ENCODE measurements around the gene MYO7A. TPM values are rescaled to one million over a fixed set of nuclear protein-coding genes. Genes with fewer than 3 reads are reported as not detected.

MYO7A gene
- total and polyA plus RNA-seq, 8 donors, result 1.4 to 29.2 (median 3.3) TPM

DNA sequence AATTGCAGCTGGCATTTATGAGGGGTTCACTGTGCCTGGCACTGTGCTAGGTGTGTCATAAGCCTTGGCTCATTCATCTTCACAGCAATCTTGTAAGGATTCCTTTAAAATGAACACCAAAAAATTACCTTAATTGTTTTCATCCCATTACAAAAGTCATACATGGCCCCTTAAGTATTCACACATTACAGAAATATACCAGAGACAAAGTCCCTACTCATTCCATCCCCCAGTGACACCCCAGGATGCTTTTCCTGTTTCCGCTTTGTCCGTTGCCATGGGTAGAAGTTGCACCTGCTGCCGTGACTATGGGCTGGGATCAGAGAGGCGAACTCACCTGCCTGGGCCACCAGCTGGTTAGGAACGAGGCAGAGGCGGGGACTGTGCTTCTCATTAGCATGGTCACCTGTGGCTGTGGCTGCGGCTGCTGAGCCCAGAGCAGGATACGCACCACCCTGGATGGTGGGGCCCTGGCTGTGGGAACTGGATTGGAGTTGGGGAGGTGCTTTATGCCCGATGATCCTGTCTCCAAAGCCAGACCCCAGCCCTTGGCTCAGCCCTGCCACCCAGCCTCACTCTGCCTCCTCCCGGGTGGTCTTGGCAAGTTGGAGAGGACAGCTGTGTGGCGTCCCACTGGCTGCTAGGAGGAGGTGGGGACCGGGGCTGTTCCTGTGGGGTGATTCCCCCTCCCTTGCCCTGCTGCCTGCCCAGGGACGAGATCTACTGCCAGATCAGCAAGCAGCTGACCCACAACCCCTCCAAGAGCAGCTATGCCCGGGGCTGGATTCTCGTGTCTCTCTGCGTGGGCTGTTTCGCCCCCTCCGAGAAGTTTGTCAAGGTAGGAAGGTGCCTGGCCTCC, 60.8 kb downstream of the MYO7A start:
- no peaks in the 10 kb centered on the region for H3K36me3 ChIP-seq
- intact Hi-C loops (cut with DNase I; ENCODE audit: low total_unique reads), result loop anchor here (5.0 kb wide), 1 partner anchor 62 kb away; the partner anchor contains the start of gene MYO7A

DNA sequence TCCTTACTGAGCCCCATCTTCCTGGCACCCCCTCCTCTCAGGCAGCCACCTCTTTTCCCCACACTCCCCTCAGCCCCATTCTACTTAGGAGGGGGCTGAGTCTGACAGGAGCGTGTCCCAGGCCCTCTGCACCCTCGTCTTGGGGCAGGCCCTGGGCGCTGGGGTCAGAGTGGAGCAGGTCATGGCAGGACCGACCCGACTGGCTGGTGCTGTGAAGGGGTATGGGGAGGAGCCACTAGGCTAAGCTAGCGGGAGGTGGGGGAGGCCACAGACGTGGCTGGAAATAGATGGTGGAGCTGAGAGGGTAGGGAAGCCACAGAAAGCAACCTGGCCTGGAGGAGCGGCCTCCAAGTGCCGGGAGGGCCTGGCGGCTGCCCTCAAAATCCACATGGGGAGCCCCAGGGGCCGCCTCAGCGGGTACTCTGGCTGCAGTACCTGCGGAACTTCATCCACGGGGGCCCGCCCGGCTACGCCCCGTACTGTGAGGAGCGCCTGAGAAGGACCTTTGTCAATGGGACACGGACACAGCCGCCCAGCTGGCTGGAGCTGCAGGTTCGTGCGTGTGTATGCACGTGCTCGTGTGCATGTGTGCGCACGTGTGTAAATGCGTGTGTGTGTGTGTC, 61.7 kb downstream of the MYO7A start:
- TF ChIP-seq POLR2A (IDR thresholded peaks at IDR 0.05), result no peak
- TF ChIP-seq POLR2AphosphoS5 (IDR thresholded peaks at IDR 0.05), result no peak
- no peak for TF ChIP-seq CTCF (IDR thresholded peaks at IDR 0.05)
- TF ChIP-seq EP300 (IDR thresholded peaks at IDR 0.05), result no peak

More for the DNA sequence above, 60.8 kb downstream of the MYO7A start:
- no peak for DNase-seq
- Histone ChIP-seq H3K9me3 (no peaks in the 10 kb centered on the region), H3K4me1 (peaks cover 0 to 9% (median 2%) of the 10 kb centered on the region in 4 donors), H3K27ac (no peak overlapping the region), H3K4me3 (no peak overlapping the region), H3K27me3 (no peaks in the 10 kb centered on the region)
- TF ChIP-seq POLR2A (IDR thresholded peaks at IDR 0.05), result no peak
- no peak for TF ChIP-seq EP300 (IDR thresholded peaks at IDR 0.05)
- no peak for TF ChIP-seq POLR2AphosphoS5 (IDR thresholded peaks at IDR 0.05)
- no peak for TF ChIP-seq CTCF (IDR thresholded peaks at IDR 0.05)
- WGBS, 5 donors, result 70 to 86% (median 77%) methylated on average over 17 to 18 of the region's 18 CpGs

DNA sequence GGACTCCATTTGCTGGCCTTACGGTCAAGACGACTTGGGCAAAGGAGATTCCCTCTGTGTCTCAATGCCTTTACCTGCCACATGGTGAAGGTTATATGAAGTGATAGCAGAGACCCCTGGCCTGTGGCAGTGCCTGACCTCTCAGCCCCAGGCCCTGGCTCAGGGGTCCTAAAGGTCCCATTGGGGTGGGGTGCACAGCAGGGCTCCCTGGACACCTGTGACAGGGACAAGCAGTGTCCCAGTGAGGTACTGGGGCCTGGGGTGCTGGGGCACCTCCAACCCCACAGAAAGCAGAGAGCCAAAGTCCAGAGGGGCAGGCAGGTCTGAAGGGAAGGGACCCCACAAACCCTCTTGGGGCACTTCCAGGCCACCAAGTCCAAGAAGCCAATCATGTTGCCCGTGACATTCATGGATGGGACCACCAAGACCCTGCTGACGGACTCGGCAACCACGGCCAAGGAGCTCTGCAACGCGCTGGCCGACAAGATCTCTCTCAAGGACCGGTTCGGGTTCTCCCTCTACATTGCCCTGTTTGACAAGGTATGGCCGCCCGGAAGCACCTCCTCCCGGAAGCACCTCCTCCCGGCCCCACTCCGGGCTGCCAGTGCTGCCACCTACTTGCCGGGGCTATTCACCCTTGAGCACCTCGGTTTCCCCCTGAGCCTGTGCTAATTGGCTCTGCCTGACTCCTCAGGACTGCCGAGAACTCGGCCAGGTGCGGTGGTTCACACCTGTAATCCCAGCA, 62.5 kb downstream of the MYO7A start:
- Histone ChIP-seq H3K9me3 (no peaks in the 10 kb centered on the region), H3K27ac (no peak overlapping the region), H3K27me3 (no peaks in the 10 kb centered on the region), H3K4me1 (peaks cover 0 to 9% (median 2%) of the 10 kb centered on the region in 4 donors), H3K4me3 (no peak overlapping the region), H3K36me3 (no peaks in the 10 kb centered on the region)
- 84 to 94% (median 92%) methylated on average over 21 of the region's 21 CpGs for WGBS, 5 donors
- intact Hi-C loops (cut with DNase I; ENCODE audit: low total_unique reads), result loop anchor here (5.0 kb wide), 1 partner anchor 362 kb away; no protein-coding TSS in a partner anchor
- no peak for DNase-seq
- TF ChIP-seq CTCF (IDR thresholded peaks at IDR 0.05) (no peak), POLR2AphosphoS5 (IDR thresholded peaks at IDR 0.05) (no peak), EP300 (IDR thresholded peaks at IDR 0.05) (no peak), POLR2A (IDR thresholded peaks at IDR 0.05) (no peak)

More for the DNA sequence above, 61.7 kb downstream of the MYO7A start:
- Histone ChIP-seq H3K9me3 (no peaks in the 10 kb centered on the region), H3K27me3 (no peaks in the 10 kb centered on the region), H3K4me3 (no peak overlapping the region), H3K36me3 (no peaks in the 10 kb centered on the region), H3K27ac (no peak overlapping the region), H3K4me1 (peaks cover 0 to 9% (median 2%) of the 10 kb centered on the region in 4 donors)
- intact Hi-C loops (cut with DNase I; ENCODE audit: low total_unique reads), result loop anchor here (5.0 kb wide), 2 partner anchors 62 to 363 kb away; partner anchors contain the start of gene MYO7A
- no peak for DNase-seq
- WGBS, 5 donors, result 90 to 93% (median 91%) methylated on average over 11 to 28 of the region's 28 CpGs

GRCh38 chr11:77191429-77191822, 63.4 kb downstream of the MYO7A start:
- Histone ChIP-seq H3K36me3 (no peaks in the 10 kb centered on the region), H3K4me1 (peaks cover 0 to 9% (median 2%) of the 10 kb centered on the region in 4 donors), H3K27me3 (no peaks in the 10 kb centered on the region), H3K9me3 (no peaks in the 10 kb centered on the region), H3K4me3 (peak overlapping the region in 2 of 4 donors; percentile 4 to 28), H3K27ac (peak overlapping the region in 1 of 5 donors; percentile 54)
- DNase-seq, result peak in 1 of 2 donors; percentile 32
- TF ChIP-seq CTCF (IDR thresholded peaks at IDR 0.05) (no peak), POLR2A (IDR thresholded peaks at IDR 0.05) (no peak), POLR2AphosphoS5 (IDR thresholded peaks at IDR 0.05) (no peak), EP300 (IDR thresholded peaks at IDR 0.05) (no peak)
- WGBS, 5 donors, result 64 to 82% (median 75%) methylated on average over 9 to 11 of the region's 11 CpGs
- intact Hi-C loops (cut with DNase I; ENCODE audit: low total_unique reads), result loop anchor here (5.0 kb wide), 1 partner anchor 361 kb away; no protein-coding TSS in a partner anchor
